HCT116 (cell line): ENCODE measurements around the gene RND1. TPM values are rescaled to one million over a fixed set of nuclear protein-coding genes. Genes with fewer than 3 reads are reported as not detected.

ENCODE experiments used
- ATAC-seq: fragments of 200-7000 bp; cut with Tn5 transposase; 2 replicates; pipeline ENCODE4 v1.9.1; 2020; ENCODE audit warnings: mild to moderate bottlenecking, moderate library complexity
- BruUV-seq: library from RNA; stranded (reverse); fragments of 400-500 nt; replicated peaks from 2 replicates; lab custom pipeline; 2021; lab: Mats Ljungman, UMichigan
- CTCF ChIA-PET: fragments of 300-600 bp; sonication (Branson Sonifier 250); formaldehyde crosslinking; loops from one replicate; lab custom pipeline; 2021; ENCODE audit warnings: antibody characterized with exemption; lab: Charles Lee
- POLR2A ChIA-PET: fragments of 300-600, 350-600 bp; sonication (Branson Sonifier 250); formaldehyde crosslinking; loops from one replicate; lab custom pipeline; 2021; ENCODE audit warnings: antibody characterized with exemption; lab: Charles Lee
- RAD21 ChIA-PET, 2 experiments: fragments of 300-600 bp; sonication (Branson Sonifier 250); formaldehyde crosslinking; loops; one replicate each; lab custom pipeline; 2023; ENCODE audit warnings: low total read pairs in 2 of 2; ENCODE audit not compliant: uncharacterized antibody in 2 of 2, unreplicated experiment in 2 of 2, low non-redundant PET in 1 of 2; lab: Charles Lee
- DNase-seq: peaks from one replicate; pipeline ENCODE4 v3.0.0-alpha.2; 2010; ENCODE audit warnings: low read depth, low spot score
- H2AFZ ChIP-seq: fragments of 200-600 bp; shearing (Covaris generic), sonication (generic); 2 replicates; pipeline ENCODE4 v1.6.1; 2017; ENCODE audit warnings: low read depth, mixed run types, mixed read lengths, antibody characterized with exemption, low read length; ENCODE audit not compliant: poor library complexity, severe bottlenecking
- H3K27ac ChIP-seq: 2 replicates; pipeline ENCODE4 v1.5.1; 2012; ENCODE audit warnings: low read depth, low read length
- H3K27me3 ChIP-seq: fragments of 200-600 bp; sonication (generic); 2 replicates; pipeline ENCODE4 v1.6.1; 2016; ENCODE audit warnings: mixed run types, low read length, mixed read lengths; ENCODE audit not compliant: insufficient read depth
- H3K36me3 ChIP-seq, 2 experiments: fragments of 200-500 bp in 1 of 2; fragments of 200-600 bp in 1 of 2; sonication (Bioruptor generic) in 1 of 2; sonication (generic) in 1 of 2; 2 replicates each; pipeline versions ENCODE4 v1.5.1 to v1.6.1; 2014 to 2016; ENCODE audit warnings: low read length in 2 of 2, inconsistent platforms in 1 of 2, mixed read lengths in 1 of 2, mixed run types in 1 of 2; ENCODE audit not compliant: insufficient read depth in 2 of 2, control insufficient read depth in 1 of 2
- H3K4me1 ChIP-seq, 2 experiments: fragments of 200-600 bp in 1 of 2; sonication (generic) in 1 of 2; 2 replicates each; pipeline versions ENCODE4 v1.5.1 to v1.6.1; 2012 to 2017; ENCODE audit warnings: low read length in 2 of 2, inconsistent platforms in 1 of 2, mild to moderate bottlenecking in 1 of 2, mixed read lengths in 1 of 2, mixed run types in 1 of 2, moderate library complexity in 1 of 2; ENCODE audit not compliant: insufficient read depth in 2 of 2, control insufficient read depth in 1 of 2
- H3K4me2 ChIP-seq: fragments of 200-600 bp; sonication (generic); 2 replicates; pipeline ENCODE4 v1.6.1; 2017; ENCODE audit warnings: mixed run types, low read length, mixed read lengths
- H3K4me3 ChIP-seq, 2 experiments: fragments of 200-600 bp in 1 of 2; sonication (generic) in 1 of 2; replicated peaks in 1 of 2; 2 replicates each; pipeline ENCODE4 v1.5.1; 2011 to 2016; ENCODE audit warnings: low read length in 2 of 2, control low read depth in 1 of 2, low read depth in 1 of 2, mild to moderate bottlenecking in 1 of 2, mixed read lengths in 1 of 2, mixed run types in 1 of 2
- H3K79me2 ChIP-seq: fragments of 200-600 bp; sonication (generic); 2 replicates; pipeline ENCODE4 v1.6.1; 2017; ENCODE audit warnings: mild to moderate bottlenecking, mixed run types, low read length, moderate library complexity, mixed read lengths; ENCODE audit not compliant: insufficient read depth
- H3K9ac ChIP-seq: fragments of 200-600 bp; sonication (generic); 2 replicates; pipeline ENCODE4 v1.6.1; 2016; ENCODE audit warnings: low read length, mixed read lengths
- H3K9me2 ChIP-seq: fragments of 200-600 bp; sonication (generic), shearing (Covaris generic); 2 replicates; pipeline ENCODE4 v1.6.1; 2017; ENCODE audit warnings: mixed run types, mild to moderate bottlenecking, moderate library complexity; ENCODE audit not compliant: insufficient read depth
- H3K9me3 ChIP-seq, 2 experiments: fragments of 200-500 bp in 1 of 2; fragments of 200-600 bp in 1 of 2; sonication (Bioruptor generic) in 1 of 2; sonication (generic) in 1 of 2; 2 replicates each; pipeline ENCODE4 v1.6.1; 2014 to 2017; ENCODE audit warnings: low read length in 2 of 2, mixed read lengths in 2 of 2, inconsistent platforms in 1 of 2, low read depth in 1 of 2, mild to moderate bottlenecking in 1 of 2, mixed run types in 1 of 2, moderate library complexity in 1 of 2; ENCODE audit not compliant: control insufficient read depth in 1 of 2, insufficient read depth in 1 of 2
- H4K20me1 ChIP-seq: fragments of 200-600 bp; sonication (generic), shearing (Covaris generic); 2 replicates; pipeline ENCODE4 v1.6.1; 2017; ENCODE audit warnings: mixed run types, mild to moderate bottlenecking, moderate library complexity; ENCODE audit not compliant: insufficient read depth
- CBX3 ChIP-seq: IDR thresholded peaks from 2 replicates; pipeline ENCODE4 v1.6.1; 2012; ENCODE audit warnings: low read depth
- CEBPB ChIP-seq: IDR thresholded peaks from 2 replicates; pipeline ENCODE4 v1.6.1; 2012; ENCODE audit warnings: low read depth
- EZH2phosphoT487 ChIP-seq: fragments of 200-600 bp; IDR thresholded peaks from 2 replicates; pipeline ENCODE4 v1.6.1; 2018; ENCODE audit warnings: antibody characterized with exemption, borderline replicate concordance
- JUND ChIP-seq: IDR thresholded peaks from 2 replicates; pipeline ENCODE4 v1.6.1; 2012
- POLR2A ChIP-seq: IDR thresholded peaks from 2 replicates; pipeline ENCODE4 v1.7.0; 2011; ENCODE audit warnings: borderline replicate concordance; ENCODE audit not compliant: insufficient read depth, insufficient read length; ENCODE audit errors: extremely low read depth
- POLR2AphosphoS5 ChIP-seq: IDR thresholded peaks from 2 replicates; pipeline ENCODE4 v1.6.1; 2011; ENCODE audit warnings: mild to moderate bottlenecking, low read depth, low read length, moderate library complexity
- RAD21 ChIP-seq: IDR thresholded peaks from 2 replicates; pipeline ENCODE4 v1.6.1; 2012; ENCODE audit warnings: low read depth, mild to moderate bottlenecking
- REST ChIP-seq: IDR thresholded peaks from 2 replicates; pipeline ENCODE4 v1.6.1; 2012; ENCODE audit warnings: low read depth
- SIN3A ChIP-seq: IDR thresholded peaks from 2 replicates; pipeline ENCODE4 v1.6.1; 2012; ENCODE audit warnings: low read depth
- SP1 ChIP-seq: IDR thresholded peaks from 2 replicates; pipeline ENCODE4 v1.6.1; 2012; ENCODE audit warnings: low read depth
- SRF ChIP-seq: IDR thresholded peaks from 2 replicates; pipeline ENCODE4 v1.6.1; 2012; ENCODE audit warnings: low read depth
- TCF7L2 ChIP-seq: IDR thresholded peaks from 2 replicates; pipeline ENCODE4 v1.7.0; 2011; ENCODE audit warnings: borderline replicate concordance, inconsistent platforms; ENCODE audit not compliant: insufficient read depth, insufficient read length; ENCODE audit errors: extremely low read depth
- YY1 ChIP-seq: IDR thresholded peaks from 2 replicates; pipeline ENCODE4 v1.6.1; 2011; ENCODE audit warnings: low read length, low read depth, moderate library complexity, mild to moderate bottlenecking; ENCODE audit not compliant: insufficient replicate concordance; ENCODE audit errors: extremely low read depth
- intact Hi-C: fragments of 100-400 bp; cut with micrococcal nuclease; formaldehyde crosslinking; loops from 2 replicates; pipeline ENCODE4 v1.10.0; 2022
- total RNA-seq: library from RNA; stranded (reverse); gene quantifications from one replicate; pipeline ENCODE4 v1.2.1, GENCODE V29; 2021; ENCODE audit not compliant: unreplicated experiment

RND1 gene
- total RNA-seq, 1 experiment from 2014 or later, result 2.0 TPM

- TF ChIP-seq SP1, result no peak
- no peak for TF ChIP-seq SRF
- TF ChIP-seq TCF7L2, result no peak
- no peak for TF ChIP-seq RAD21
Measured at GRCh38 chr12:48824112-48824511, 41.6 kb downstream of the RND1 start (continued).

GRCh38 chr12:48823281-48823680 lies 42.4 kb downstream of the RND1 start:
- RAD21 ChIA-PET, result no interaction called here
- H3K79me2 ChIP-seq, result no peaks in the 10 kb centered on the region
- no peak overlapping the region for H3K27ac ChIP-seq
- POLR2A ChIA-PET, result no interaction called here
- no peaks in the 10 kb centered on the region for H3K9me2 ChIP-seq
- no peak overlapping the region for H3K9ac ChIP-seq
- H2AFZ ChIP-seq, result no peak overlapping the region
- BruUV-seq, result no TSS peak
- H3K9me3 ChIP-seq, result no peaks in the 10 kb centered on the region
- no peak for DNase-seq
- CTCF ChIA-PET, result no interaction called here
- intact Hi-C loops, result no loop called here
- H3K4me2 ChIP-seq, result no peak overlapping the region
- peaks cover 0 to 7% of the 10 kb centered on the region in 2 experiments; a peak in 1 of 4 replicates for H3K36me3 ChIP-seq
- no peaks in the 10 kb centered on the region for H3K27me3 ChIP-seq
- no peak for TF ChIP-seq JUND
- no peak for TF ChIP-seq SRF
- TF ChIP-seq TCF7L2, result no peak
- no peak for TF ChIP-seq CEBPB
- TF ChIP-seq POLR2A, result no peak
- TF ChIP-seq YY1, result no peak
- TF ChIP-seq RAD21, result no peak
- no peak for TF ChIP-seq REST
- TF ChIP-seq SP1, result no peak
- TF ChIP-seq POLR2AphosphoS5, result no peak
- no peak for TF ChIP-seq EZH2phosphoT487
- TF ChIP-seq CBX3, result no peak
- TF ChIP-seq SIN3A, result no peak
- no peaks in the 10 kb centered on the region for H4K20me1 ChIP-seq
- H3K4me1 ChIP-seq, result peaks cover 3 to 8% of the 10 kb centered on the region in 2 experiments; a peak in 2 of 4 replicates
- no peak for ATAC-seq
- no peak overlapping the region for H3K4me3 ChIP-seq
